ENCODE results near the gene AGER. TPM values are rescaled to one million over a fixed set of nuclear protein-coding genes. Genes with fewer than 3 reads are reported as not detected.

The AGER gene
- total and polyA plus RNA-seq, 7 donors: 1.9 to 10.6 (median 5.3) TPM; not detected in 1

- TF ChIP-seq EP300 (IDR thresholded peaks at IDR 0.05) (peak in 1 of 4 donors; percentile 22), CTCF (IDR thresholded peaks at IDR 0.05) (no peak), POLR2AphosphoS5 (IDR thresholded peaks at IDR 0.05) (peak; percentile 53 to 80 (median 59)), POLR2A (IDR thresholded peaks at IDR 0.05) (peak in 1 of 2 donors; percentile 24)
- Histone ChIP-seq H3K36me3 (peaks cover 8 to 35% (median 13%) of the 10 kb centered on the region in 4 donors), H3K9me3 (no peaks in the 10 kb centered on the region), H3K4me1 (peaks cover 0 to 71% (median 50%) of the 10 kb centered on the region in 4 donors), H3K4me3 (peak within 1 kb of the TSS; percentile 85 to 97 (median 92)), H3K27ac (peak within 1 kb of the TSS; percentile 88 to 96 (median 94)), H3K27me3 (no peaks in the 10 kb centered on the region)
- intact Hi-C loops (cut with DNase I): loop anchor here (5.0 to 10.0 kb wide), 2 partner anchors 353 to 511 kb away; partner anchors contain the start of genes CSNK2B, HSPA1B and LY6G5B
- 1% methylated on average over 33 of the region's 33 CpGs for WGBS, 2 donors
- peak; percentile 99 for DNase-seq
These were observed 6.1 kb downstream of the AGER start, which contains the start of gene RNF5 for GRCh38 chr6:32177788-32178546. RNF5 (plus strand) TSS chr6:32178405; CDS start chr6:32178512, 107 bp downstream.

GRCh38 chr6:32177183-32177787 lies 6.8 kb downstream of the AGER start:
- H3K4me1 ChIP-seq: peaks cover 0 to 74% (median 50%) of the 10 kb centered on the region in 4 donors
- no peaks in the 10 kb centered on the region for H3K9me3 ChIP-seq
- TF ChIP-seq EP300 (IDR thresholded peaks at IDR 0.05): no peak
- peak; percentile 65 to 74 (median 70) for TF ChIP-seq POLR2AphosphoS5 (IDR thresholded peaks at IDR 0.05)
- TF ChIP-seq POLR2A (IDR thresholded peaks at IDR 0.05): peak; percentile 47 to 55
- TF ChIP-seq CTCF (IDR thresholded peaks at IDR 0.05): no peak
- 1 to 2% methylated on average over 20 of the region's 20 CpGs for WGBS, 2 donors
- DNase-seq: peak; percentile 85
- H3K4me3 ChIP-seq: peak overlapping the region; percentile 85 to 97 (median 92)
- H3K36me3 ChIP-seq: peaks cover 8 to 29% (median 13%) of the 10 kb centered on the region in 4 donors
- peak overlapping the region; percentile 88 to 96 (median 94) for H3K27ac ChIP-seq
- H3K27me3 ChIP-seq: no peaks in the 10 kb centered on the region
- intact Hi-C loops (cut with DNase I): loop anchor here (5.0 to 10.0 kb wide), 2 partner anchors 352 to 510 kb away; partner anchors contain the start of genes CSNK2B, HSPA1B and LY6G5B

- DNase-seq: no peak
- no peaks in the 10 kb centered on the region for H3K27me3 ChIP-seq
- peaks cover 0 to 68% (median 45%) of the 10 kb centered on the region in 4 donors for H3K4me1 ChIP-seq
- TF ChIP-seq CTCF (IDR thresholded peaks at IDR 0.05): no peak
- peak in 1 of 4 donors; percentile 21 for TF ChIP-seq POLR2AphosphoS5 (IDR thresholded peaks at IDR 0.05)
- no peaks in the 10 kb centered on the region for H3K9me3 ChIP-seq
- intact Hi-C loops (cut with DNase I): loop anchor here (1.0 to 10.0 kb wide), 3 partner anchors 22 to 509 kb away; partner anchors contain the start of genes CSNK2B, HSPA1B, LY6G5B and PPT2
- H3K36me3 ChIP-seq: peaks cover 8 to 22% (median 13%) of the 10 kb centered on the region in 4 donors
- 24 to 45% methylated on average over 5 of the region's 5 CpGs for WGBS, 2 donors
- peak overlapping the region; percentile 88 to 96 (median 94) for H3K27ac ChIP-seq
- peak overlapping the region; percentile 85 to 97 (median 92) for H3K4me3 ChIP-seq
These were observed 7.4 kb downstream of the AGER start for GRCh38 chr6:32176476-32177182.

- H3K27me3 ChIP-seq: no peaks in the 10 kb centered on the region
- TF ChIP-seq POLR2A (IDR thresholded peaks at IDR 0.05) (peak; percentile 78), EP300 (IDR thresholded peaks at IDR 0.05) (no peak), POLR2AphosphoS5 (IDR thresholded peaks at IDR 0.05) (peak; percentile 89 to 93 (median 91))
- WGBS, 2 donors: 1% methylated on average over 27 of the region's 27 CpGs
- intact Hi-C loops (cut with DNase I): loop anchor here (1.0 to 10.0 kb wide), 3 partner anchors 22 to 509 kb away; partner anchors contain the start of genes CSNK2B, HSPA1B, LY6G5B and PPT2
- H3K36me3 ChIP-seq: peaks cover 3 to 20% (median 11%) of the 10 kb centered on the region in 4 donors
- peak; percentile 99 for DNase-seq
- H3K27ac ChIP-seq: peak within 1 kb of the TSS; percentile 88 to 96 (median 94)
- H3K9me3 ChIP-seq: no peaks in the 10 kb centered on the region
- peaks cover 0 to 61% (median 44%) of the 10 kb centered on the region in 4 donors for H3K4me1 ChIP-seq
- H3K4me3 ChIP-seq: peak within 1 kb of the TSS; percentile 85 to 97 (median 92)
These were observed 8.2 kb downstream of the AGER start, which contains the start of gene AGPAT1 for GRCh38 chr6:32175711-32176475. AGPAT1 (minus strand) TSS chr6:32176084; CDS start chr6:32171496, 4,588 bp downstream.

Measured in sigmoid colon (tissue), 7 donors.